LNCaP clone FGC (cell line): ENCODE results near the gene RAP2A.

ENCODE experiments used
- DNase-seq: peaks from one replicate; pipeline ENCODE4 v3.0.0-alpha.2; 2011; ENCODE audit warnings: low read depth
- H3K4me3 ChIP-seq: 2 replicates; pipeline ENCODE4 v1.5.1; 2011; ENCODE audit warnings: mild to moderate bottlenecking, low read depth, low read length, control low read depth
- CTCF ChIP-seq: IDR thresholded peaks from 2 replicates; pipeline ENCODE4 v1.5.1; 2012; ENCODE audit warnings: mild to moderate bottlenecking; ENCODE audit not compliant: control insufficient read depth, insufficient read depth; ENCODE audit errors: extremely low read depth

RAP2A gene

GRCh38 chr13:97490702-97491307 lies 56.8 kb downstream of the RAP2A start:
- TF ChIP-seq CTCF = no peak
- no peak for DNase-seq
- no peak overlapping the region for H3K4me3 ChIP-seq

- H3K4me3 ChIP-seq = no peak overlapping the region
- TF ChIP-seq CTCF = no peak
- no peak for DNase-seq
These were observed 57.5 kb downstream of the RAP2A start for GRCh38 chr13:97491452-97491851.

- no peak overlapping the region for H3K4me3 ChIP-seq
- no peak for DNase-seq
- no peak for TF ChIP-seq CTCF
These were observed 58.3 kb downstream of the RAP2A start for GRCh38 chr13:97492257-97492656.

GRCh38 chr13:97492684-97493371 lies 58.9 kb downstream of the RAP2A start:
- DNase-seq = no peak
- no peak for TF ChIP-seq CTCF
- H3K4me3 ChIP-seq = no peak overlapping the region

- no peak for DNase-seq
- no peak for TF ChIP-seq CTCF
- H3K4me3 ChIP-seq = no peak overlapping the region
These were observed 59.5 kb downstream of the RAP2A start for GRCh38 chr13:97493456-97493855.

GRCh38 chr13:97495678-97496077 lies 61.7 kb downstream of the RAP2A start:
- H3K4me3 ChIP-seq = no peak overlapping the region
- no peak for TF ChIP-seq CTCF
- DNase-seq = no peak

GRCh38 chr13:97496511-97496910 lies 62.5 kb downstream of the RAP2A start:
- H3K4me3 ChIP-seq = no peak overlapping the region
- TF ChIP-seq CTCF = no peak
- no peak for DNase-seq
